ENCODE data around the gene FNDC3B. TPM values are rescaled to one million over a fixed set of nuclear protein-coding genes. Genes with fewer than 3 reads are reported as not detected.
"Not testable (repeated sequence)": the region's sequence is repeated elsewhere in the genome, so short reads cannot be mapped to it uniquely, and the experiment has no call there.

FNDC3B gene
- total RNA-seq, 1 donor from 2014 or later = 153 TPM

- Histone ChIP-seq H3K27ac (no peak overlapping the region), H3K27me3 (ENCODE audit: low read depth) (no peaks in the 10 kb centered on the region), H3K9me3 (no peaks in the 10 kb centered on the region), H3K4me1 (peaks cover 7% of the 10 kb centered on the region), H3K4me3 (no peak overlapping the region), H3K36me3 (peaks cover 53% of the 10 kb centered on the region)
- DNase-seq (no peak), ATAC-seq (no peak)
- TF ChIP-seq, protein P1, sequence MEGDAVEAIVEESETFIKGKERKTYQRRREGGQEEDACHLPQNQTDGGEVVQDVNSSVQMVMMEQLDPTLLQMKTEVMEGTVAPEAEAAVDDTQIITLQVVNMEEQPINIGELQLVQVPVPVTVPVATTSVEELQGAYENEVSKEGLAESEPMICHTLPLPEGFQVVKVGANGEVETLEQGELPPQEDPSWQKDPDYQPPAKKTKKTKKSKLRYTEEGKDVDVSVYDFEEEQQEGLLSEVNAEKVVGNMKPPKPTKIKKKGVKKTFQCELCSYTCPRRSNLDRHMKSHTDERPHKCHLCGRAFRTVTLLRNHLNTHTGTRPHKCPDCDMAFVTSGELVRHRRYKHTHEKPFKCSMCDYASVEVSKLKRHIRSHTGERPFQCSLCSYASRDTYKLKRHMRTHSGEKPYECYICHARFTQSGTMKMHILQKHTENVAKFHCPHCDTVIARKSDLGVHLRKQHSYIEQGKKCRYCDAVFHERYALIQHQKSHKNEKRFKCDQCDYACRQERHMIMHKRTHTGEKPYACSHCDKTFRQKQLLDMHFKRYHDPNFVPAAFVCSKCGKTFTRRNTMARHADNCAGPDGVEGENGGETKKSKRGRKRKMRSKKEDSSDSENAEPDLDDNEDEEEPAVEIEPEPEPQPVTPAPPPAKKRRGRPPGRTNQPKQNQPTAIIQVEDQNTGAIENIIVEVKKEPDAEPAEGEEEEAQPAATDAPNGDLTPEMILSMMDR (IDR thresholded peaks at IDR 0.05) = no peak
- intact Hi-C loops (cut with DNase I) = no loop called here
Observed at GRCh38 chr3:172251211-172251610, 211.8 kb downstream of the FNDC3B start.

DNA sequence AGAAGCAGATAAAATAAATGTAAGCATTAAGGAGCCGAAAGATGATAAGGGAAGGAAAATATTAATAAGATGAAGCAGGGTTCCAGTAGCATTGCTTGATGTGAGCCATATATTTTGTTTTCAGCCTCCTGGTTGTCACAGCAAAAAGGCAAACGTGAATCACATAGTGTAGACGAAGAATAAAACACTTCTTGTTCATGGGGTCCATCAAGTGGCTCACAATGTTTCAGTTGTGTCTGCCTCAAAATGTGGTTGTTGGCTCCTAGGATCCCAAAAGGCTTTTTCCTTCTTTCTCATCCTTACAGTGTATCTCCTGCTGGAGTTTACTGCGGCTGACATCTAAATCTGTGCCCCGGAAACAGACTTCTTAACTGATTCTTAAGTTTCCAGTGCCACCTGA is 213.8 kb downstream of the FNDC3B start:
- no peaks in the 10 kb centered on the region for H3K27me3 ChIP-seq (ENCODE audit: low read depth)
- H3K36me3 ChIP-seq = peaks cover 37% of the 10 kb centered on the region
- TF ChIP-seq, protein P1 (IDR thresholded peaks at IDR 0.05) = no peak
- peaks cover 3% of the 10 kb centered on the region for H3K4me1 ChIP-seq
- no peak overlapping the region for H3K4me3 ChIP-seq
- H3K9me3 ChIP-seq = no peaks in the 10 kb centered on the region
- intact Hi-C loops (cut with DNase I) = no loop called here
- no peak for DNase-seq
- ATAC-seq = no peak
- H3K27ac ChIP-seq = no peak overlapping the region

GRCh38 chr3:172254542-172254941 is 215.2 kb downstream of the FNDC3B start:
- H3K27me3 ChIP-seq (ENCODE audit: low read depth) = no peaks in the 10 kb centered on the region
- no peaks in the 10 kb centered on the region for H3K9me3 ChIP-seq
- H3K27ac ChIP-seq = no peak overlapping the region
- DNase-seq (no peak), ATAC-seq (no peak)
- H3K4me3 ChIP-seq = no peak overlapping the region
- TF ChIP-seq, protein P1 (IDR thresholded peaks at IDR 0.05) = no peak
- peaks cover 34% of the 10 kb centered on the region for H3K36me3 ChIP-seq
- H3K4me1 ChIP-seq = peaks cover 15% of the 10 kb centered on the region
- intact Hi-C loops (cut with DNase I) = no loop called here

DNA sequence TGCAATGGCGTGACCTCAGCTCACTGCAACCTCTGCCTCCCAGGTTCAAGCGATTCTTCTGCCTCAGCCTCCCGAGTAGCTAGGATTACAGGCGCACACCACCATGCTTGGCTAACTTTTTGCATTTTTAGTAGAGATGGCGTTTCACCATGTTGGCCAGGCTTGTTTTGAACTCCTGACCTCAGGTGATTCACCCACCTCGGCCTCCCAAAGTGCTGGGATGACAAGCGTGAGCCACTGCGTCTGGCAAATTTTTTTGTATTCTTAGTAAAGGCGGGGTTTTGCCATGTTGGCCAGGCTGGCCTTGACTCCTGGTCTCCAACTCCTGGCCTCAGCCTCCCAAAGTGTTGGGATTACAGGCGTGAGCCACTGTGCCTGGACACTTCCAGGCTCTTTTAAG is 215.9 kb downstream of the FNDC3B start:
- Histone ChIP-seq H3K4me1 (peaks cover 23% of the 10 kb centered on the region), H3K36me3 (peaks cover 29% of the 10 kb centered on the region), H3K27ac (peak overlapping the region; percentile 61)
- H3K27me3 ChIP-seq (ENCODE audit: low read depth); intact Hi-C loops (cut with DNase I); DNase-seq; H3K4me3 ChIP-seq; ATAC-seq; H3K9me3 ChIP-seq: not testable (repeated sequence)

DNA sequence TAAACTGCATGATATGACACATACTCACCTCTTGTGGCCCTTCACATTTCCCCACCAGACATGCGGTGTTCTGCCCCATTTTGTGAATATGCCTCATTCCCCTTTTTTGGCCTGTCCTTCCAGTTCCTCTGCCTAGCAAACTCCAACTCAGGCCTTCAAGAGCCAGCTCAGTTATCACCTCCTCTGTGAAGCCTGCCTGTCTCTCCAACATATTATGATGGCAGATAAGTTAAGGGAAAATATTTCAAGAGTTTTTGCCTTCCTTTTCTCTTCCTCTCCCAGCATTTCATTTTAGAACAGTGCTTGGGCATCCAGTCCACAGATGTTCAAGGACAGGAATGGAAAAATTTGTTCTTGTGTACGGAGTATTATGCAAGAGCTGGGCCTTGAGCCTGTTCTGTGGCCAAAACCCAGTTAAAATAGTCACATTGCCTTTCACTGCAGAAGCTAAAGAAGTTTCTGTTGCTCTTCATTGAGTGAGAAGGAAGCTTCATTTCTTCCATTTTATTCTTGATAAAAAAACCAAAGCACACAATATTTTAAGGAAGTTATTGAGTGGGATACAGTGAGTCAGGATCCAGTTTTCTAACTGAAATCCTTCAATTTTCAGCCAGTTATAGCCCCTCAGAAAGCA is 216.8 kb downstream of the FNDC3B start:
- DNase-seq = no peak
- no peaks in the 10 kb centered on the region for H3K9me3 ChIP-seq
- peak overlapping the region; percentile 61 for H3K27ac ChIP-seq
- H3K4me1 ChIP-seq = peaks cover 32% of the 10 kb centered on the region
- ATAC-seq = peak; percentile 49 to 55
- H3K4me3 ChIP-seq = no peak overlapping the region
- intact Hi-C loops (cut with DNase I) = no loop called here
- peaks cover 22% of the 10 kb centered on the region for H3K36me3 ChIP-seq
- TF ChIP-seq, protein P1 (IDR thresholded peaks at IDR 0.05) = no peak
- no peaks in the 10 kb centered on the region for H3K27me3 ChIP-seq (ENCODE audit: low read depth)

DNA sequence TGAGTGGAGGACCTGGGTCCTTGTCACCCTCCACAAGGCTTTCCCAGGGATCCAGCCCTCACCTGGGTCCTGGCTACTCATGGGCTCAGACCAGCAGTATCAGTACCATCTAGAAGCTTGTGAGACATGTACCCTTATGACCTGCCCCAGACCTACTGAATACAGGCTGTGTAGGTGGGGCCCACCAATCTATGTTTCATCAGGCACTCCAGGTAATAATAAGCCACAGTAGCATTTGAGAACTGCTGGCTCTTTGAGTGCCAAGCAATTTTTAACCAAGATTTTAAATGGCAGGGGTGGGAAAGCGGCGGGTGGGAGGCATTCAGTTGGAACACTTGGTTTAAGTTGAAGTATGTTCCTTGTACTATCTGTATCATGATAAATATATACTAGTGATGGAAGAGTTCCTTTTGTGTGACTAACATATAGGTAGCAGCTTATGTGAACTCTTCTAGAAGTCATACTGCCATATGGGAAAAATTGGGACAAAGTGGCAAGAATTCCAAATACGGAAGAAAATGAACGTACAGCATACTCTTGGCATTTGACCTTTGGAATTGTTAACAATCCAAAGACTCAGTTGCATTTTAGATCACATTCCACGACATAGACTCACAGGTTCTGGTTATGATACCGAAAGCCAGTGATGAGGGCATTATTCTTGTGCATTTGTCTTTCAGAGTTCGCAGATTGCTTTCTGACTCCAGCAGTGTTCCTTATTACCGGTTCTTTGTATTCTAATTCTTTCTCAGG is 218.4 kb downstream of the FNDC3B start:
- H3K36me3 ChIP-seq = peaks cover 19% of the 10 kb centered on the region
- no peaks in the 10 kb centered on the region for H3K9me3 ChIP-seq
- TF ChIP-seq, protein P1 (IDR thresholded peaks at IDR 0.05) = no peak
- DNase-seq (no peak), ATAC-seq (no peak)
- H3K27me3 ChIP-seq (ENCODE audit: low read depth) = no peaks in the 10 kb centered on the region
- intact Hi-C loops (cut with DNase I) = no loop called here
- no peak overlapping the region for H3K4me3 ChIP-seq
- peak overlapping the region; percentile 47 for H3K27ac ChIP-seq
- H3K4me1 ChIP-seq = peaks cover 48% of the 10 kb centered on the region
